OCI-LY1 (cell line): ENCODE measurements around the gene SSNA1.

Source experiments
- H2AFZ ChIP-seq: fragments of 200-600 bp; sonication (generic), shearing (Covaris generic); 2 replicates; pipeline ENCODE4 v1.6.0; 2014; ENCODE audit warnings: antibody characterized with exemption, mild to moderate bottlenecking, low read length
- H3F3A ChIP-seq: fragments of 200-600 bp; sonication (generic), shearing (Covaris generic); 2 replicates; pipeline ENCODE4 v1.6.0; 2014; ENCODE audit warnings: mild to moderate bottlenecking, antibody characterized with exemption, low read length, moderate library complexity; ENCODE audit not compliant: insufficient read depth
- H3K27ac ChIP-seq: fragments of 200-600 bp; sonication (generic); 2 replicates; pipeline ENCODE4 v1.5.1; 2014; ENCODE audit warnings: low read length, mixed run types, mild to moderate bottlenecking, low read depth; ENCODE audit not compliant: poor library complexity, severe bottlenecking
- H3K27me3 ChIP-seq: fragments of 200-600 bp; sonication (generic); 2 replicates; pipeline ENCODE4 v1.6.0; 2014; ENCODE audit warnings: antibody characterized with exemption, mild to moderate bottlenecking, low read length, moderate library complexity; ENCODE audit not compliant: insufficient read depth
- H3K36me3 ChIP-seq: fragments of 200-600 bp; sonication (generic); 2 replicates; pipeline ENCODE4 v1.6.1; 2014; ENCODE audit warnings: mild to moderate bottlenecking, antibody characterized with exemption, low read length, moderate library complexity, mixed read lengths; ENCODE audit not compliant: insufficient read depth
- H3K4me1 ChIP-seq: fragments of 200-600 bp; sonication (generic); 2 replicates; pipeline ENCODE4 v1.5.1; 2014; ENCODE audit warnings: mild to moderate bottlenecking, low read length, moderate library complexity; ENCODE audit not compliant: insufficient read depth, severe bottlenecking
- H3K4me2 ChIP-seq: fragments of 200-600 bp; sonication (generic), shearing (Covaris generic); 2 replicates; pipeline ENCODE4 v1.6.1; 2014; ENCODE audit warnings: low read length
- H3K4me3 ChIP-seq: fragments of 200-600 bp; sonication (generic); 2 replicates; pipeline ENCODE4 v1.5.1; 2014; ENCODE audit warnings: low read length, low read depth, mild to moderate bottlenecking, mixed read lengths; ENCODE audit not compliant: poor library complexity, severe bottlenecking
- H3K79me2 ChIP-seq: fragments of 200-600 bp; shearing (Covaris generic); 2 replicates; pipeline ENCODE4 v1.6.1; 2016; ENCODE audit warnings: mixed run types, low read length, mixed read lengths; ENCODE audit not compliant: insufficient read depth
- H3K9ac ChIP-seq: fragments of 200-600 bp; sonication (generic), shearing (Covaris generic); 2 replicates; pipeline ENCODE4 v1.6.1; 2014; ENCODE audit warnings: mild to moderate bottlenecking, low read length, mixed read lengths
- H3K9me2 ChIP-seq: fragments of 200-600 bp; sonication (generic), shearing (Covaris generic); 2 replicates; pipeline ENCODE4 v1.6.1; 2014; ENCODE audit warnings: low read depth, mild to moderate bottlenecking, low read length, mixed read lengths
- H3K9me3 ChIP-seq: fragments of 200-600 bp; shearing (Covaris generic); 2 replicates; pipeline ENCODE4 v1.6.1; 2014; ENCODE audit warnings: low read length, mixed read lengths
- H4K20me1 ChIP-seq: fragments of 200-600 bp; sonication (generic), shearing (Covaris generic); 2 replicates; pipeline ENCODE4 v1.6.0; 2016; ENCODE audit warnings: mild to moderate bottlenecking, low read length; ENCODE audit not compliant: insufficient read depth
- CTCF ChIP-seq: fragments of 200-600 bp; sonication (generic), shearing (Covaris generic); IDR thresholded peaks from 2 replicates; pipeline ENCODE4 v1.5.1; 2017; ENCODE audit warnings: mild to moderate bottlenecking, antibody characterized with exemption, low read length, moderate library complexity, mixed read lengths
- EZH2 ChIP-seq: fragments of 200-600 bp; sonication (generic), shearing (Covaris generic); IDR thresholded peaks from 2 replicates; pipeline ENCODE4 v1.8.0; 2017; ENCODE audit warnings: borderline replicate concordance, mixed run types, mild to moderate bottlenecking, antibody characterized with exemption, low read length, moderate library complexity, mixed read lengths

Gene SSNA1

GRCh38 chr9:137229903-137230704 is 41.6 kb downstream of the SSNA1 start:
- no peaks in the 10 kb centered on the region for H3K4me1 ChIP-seq
- no peak overlapping the region for H3K4me2 ChIP-seq
- H3F3A ChIP-seq = no peaks in the 10 kb centered on the region
- no peak overlapping the region for H2AFZ ChIP-seq
- TF ChIP-seq EZH2 (no peak), CTCF (no peak)
- no peak overlapping the region for H3K4me3 ChIP-seq
- no peaks in the 10 kb centered on the region for H3K9me2 ChIP-seq
- no peaks in the 10 kb centered on the region for H3K36me3 ChIP-seq
- H3K9me3 ChIP-seq = no peaks in the 10 kb centered on the region
- H3K79me2 ChIP-seq = no peaks in the 10 kb centered on the region
- H3K9ac ChIP-seq = no peak overlapping the region
- H4K20me1 ChIP-seq = no peaks in the 10 kb centered on the region
- H3K27me3 ChIP-seq = peaks cover 12% of the 10 kb centered on the region; the same call in 1 of the 2 replicates
- no peak overlapping the region for H3K27ac ChIP-seq

- H3K9ac ChIP-seq = no peak within 1 kb of the TSS
Measured at GRCh38 chr9:137230705-137231371, 42.4 kb downstream of the SSNA1 start, which contains the start of gene SLC34A3. Gene SLC34A3, plus strand, starts transcription at chr9:137230901. Its CDS starts 802 bp downstream, at chr9:137231703.

More at GRCh38 chr9:137230705-137231371, 42.4 kb downstream of the SSNA1 start, which contains the start of gene SLC34A3:
- Histone ChIP-seq H3K4me3 (no peak within 1 kb of the TSS), H3K4me1 (no peaks in the 10 kb centered on the region), H3K9me2 (no peaks in the 10 kb centered on the region), H3K36me3 (no peaks in the 10 kb centered on the region), H2AFZ (no peak within 1 kb of the TSS), H3K27ac (no peak within 1 kb of the TSS), H3K79me2 (no peaks in the 10 kb centered on the region), H3K9me3 (no peaks in the 10 kb centered on the region), H3K27me3 (peaks cover 12% of the 10 kb centered on the region; the same call in 1 of the 2 replicates), H3K4me2 (no peak within 1 kb of the TSS), H4K20me1 (no peaks in the 10 kb centered on the region), H3F3A (no peaks in the 10 kb centered on the region)
- no peak for TF ChIP-seq CTCF
- no peak for TF ChIP-seq EZH2
